PC-9 (cell line): ENCODE data around the gene PSMB2.

ENCODE experiments used
- CTCF ChIP-seq: fragments of 200-600 bp; sonication (generic); conservative IDR thresholded peaks from 2 replicates; pipeline ENCODE4 v1.6.1; 2017; ENCODE audit warnings: mixed run types, antibody characterized with exemption, mild to moderate bottlenecking, moderate library complexity
- EZH2 ChIP-seq: fragments of 200-600 bp; sonication (generic); IDR thresholded peaks from 2 replicates; pipeline ENCODE4 v1.8.0; 2017; ENCODE audit warnings: antibody characterized with exemption, low read depth

DNA sequence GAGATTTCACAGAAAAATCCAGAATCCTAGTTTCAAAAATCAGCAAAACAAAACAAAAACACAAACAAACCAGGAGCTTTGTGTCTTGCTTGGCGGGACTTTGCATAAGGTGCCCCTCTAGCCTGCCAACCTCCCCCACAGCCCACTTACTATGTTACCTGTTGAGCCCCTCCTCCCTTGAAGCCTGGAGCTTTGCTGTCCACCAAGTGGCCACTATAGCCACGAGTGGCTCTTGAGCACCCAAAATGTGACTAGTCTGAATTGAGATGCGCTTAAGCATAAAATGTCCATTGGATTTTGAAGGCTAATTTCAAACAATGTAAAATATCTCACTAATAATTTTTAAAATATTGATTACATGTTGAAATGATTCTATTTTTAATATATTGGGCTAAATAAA, 56.0 kb downstream of the PSMB2 start:
- TF ChIP-seq CTCF (no peak), EZH2 (no peak)
